Measurements from ENCODE around the gene WDR62.

WDR62 gene

DNA sequence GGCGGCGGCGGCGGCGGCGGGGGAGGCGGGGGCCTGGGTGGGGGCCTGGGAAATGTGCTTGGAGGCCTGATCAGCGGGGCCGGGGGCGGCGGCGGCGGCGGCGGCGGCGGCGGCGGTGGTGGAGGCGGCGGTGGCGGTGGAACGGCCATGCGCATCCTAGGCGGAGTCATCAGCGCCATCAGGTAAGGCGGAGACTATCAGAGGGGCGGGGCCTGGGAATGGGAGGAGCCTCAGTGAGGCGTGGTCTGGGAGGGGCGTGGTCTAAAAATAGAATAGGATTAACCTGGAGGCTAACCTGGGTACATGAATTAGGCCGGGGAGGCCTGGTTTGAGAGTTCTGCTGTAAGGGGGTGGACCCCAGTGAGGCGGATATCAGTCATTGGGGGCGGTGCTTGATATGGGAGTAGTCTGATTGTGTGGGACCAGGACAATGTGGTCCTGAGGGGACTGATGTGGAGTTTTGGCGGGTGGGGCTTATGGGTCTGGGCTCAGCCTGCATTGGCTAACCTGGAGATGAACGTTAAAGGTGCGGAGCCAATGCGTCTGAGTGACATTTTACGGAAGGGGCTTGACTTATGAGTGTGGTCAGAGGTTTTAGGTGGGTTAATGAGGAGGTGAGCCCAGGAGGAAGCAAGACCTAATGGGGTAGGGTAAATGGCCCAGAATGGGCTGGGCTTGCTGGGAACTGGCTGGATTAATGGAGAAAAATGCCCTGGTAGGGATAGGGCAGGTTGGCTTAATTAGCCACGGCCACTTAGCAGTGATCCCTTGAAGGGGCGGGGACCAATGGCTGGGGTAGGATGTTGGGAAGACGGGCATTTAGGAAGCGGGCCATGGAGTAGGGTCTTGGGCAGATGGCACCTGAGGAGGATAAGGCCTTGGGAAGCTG lies 86.6 kb downstream of the WDR62 start:
- TF ChIP-seq, protein P1, sequence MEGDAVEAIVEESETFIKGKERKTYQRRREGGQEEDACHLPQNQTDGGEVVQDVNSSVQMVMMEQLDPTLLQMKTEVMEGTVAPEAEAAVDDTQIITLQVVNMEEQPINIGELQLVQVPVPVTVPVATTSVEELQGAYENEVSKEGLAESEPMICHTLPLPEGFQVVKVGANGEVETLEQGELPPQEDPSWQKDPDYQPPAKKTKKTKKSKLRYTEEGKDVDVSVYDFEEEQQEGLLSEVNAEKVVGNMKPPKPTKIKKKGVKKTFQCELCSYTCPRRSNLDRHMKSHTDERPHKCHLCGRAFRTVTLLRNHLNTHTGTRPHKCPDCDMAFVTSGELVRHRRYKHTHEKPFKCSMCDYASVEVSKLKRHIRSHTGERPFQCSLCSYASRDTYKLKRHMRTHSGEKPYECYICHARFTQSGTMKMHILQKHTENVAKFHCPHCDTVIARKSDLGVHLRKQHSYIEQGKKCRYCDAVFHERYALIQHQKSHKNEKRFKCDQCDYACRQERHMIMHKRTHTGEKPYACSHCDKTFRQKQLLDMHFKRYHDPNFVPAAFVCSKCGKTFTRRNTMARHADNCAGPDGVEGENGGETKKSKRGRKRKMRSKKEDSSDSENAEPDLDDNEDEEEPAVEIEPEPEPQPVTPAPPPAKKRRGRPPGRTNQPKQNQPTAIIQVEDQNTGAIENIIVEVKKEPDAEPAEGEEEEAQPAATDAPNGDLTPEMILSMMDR (IDR thresholded peaks at IDR 0.05; ENCODE audit: extremely low read depth, missing control alignments) = no peak
- DNase-seq (ENCODE audit: low spot score) = peak; percentile 96

DNA sequence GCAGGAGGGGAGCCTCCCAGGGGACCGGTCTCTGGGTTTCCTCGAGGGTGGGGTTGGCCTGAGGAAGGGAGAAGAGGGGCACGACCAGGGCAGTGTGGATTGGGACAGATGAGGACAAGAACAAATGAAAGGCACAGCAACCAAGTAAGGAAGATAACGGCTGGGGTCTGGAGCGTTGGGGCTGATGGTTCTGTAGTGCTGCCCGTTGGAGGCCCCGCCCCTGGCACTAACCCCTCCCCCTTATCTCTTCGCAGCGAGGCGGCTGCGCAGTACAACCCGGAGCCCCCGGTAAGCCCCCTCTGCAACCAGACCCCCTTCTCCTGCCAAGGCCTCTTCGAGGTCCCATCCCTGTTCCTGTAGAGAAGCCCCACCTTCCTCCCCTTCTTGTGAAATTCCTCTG lies 87.3 kb downstream of the WDR62 start:
- TF ChIP-seq, protein P1 (IDR thresholded peaks at IDR 0.05; ENCODE audit: extremely low read depth, missing control alignments) = no peak
- DNase-seq (ENCODE audit: low spot score) = no peak

DNA sequence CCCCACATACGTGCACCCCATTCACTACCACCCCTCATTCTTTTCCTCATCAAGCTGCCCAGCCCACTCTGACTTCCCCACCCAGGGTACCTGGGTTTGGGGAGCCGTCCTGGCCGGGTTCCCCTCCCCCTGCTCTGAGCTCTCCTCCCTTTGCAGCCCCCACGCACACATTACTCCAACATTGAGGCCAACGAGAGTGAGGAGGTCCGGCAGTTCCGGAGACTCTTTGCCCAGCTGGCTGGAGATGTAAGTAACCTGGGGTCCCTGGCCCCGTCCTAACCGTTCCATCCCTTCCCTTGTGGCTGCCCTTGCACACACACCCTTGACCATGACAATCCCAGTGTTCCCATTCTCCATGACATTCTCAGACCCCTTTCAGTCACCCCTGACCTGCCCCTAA lies 87.8 kb downstream of the WDR62 start:
- TF ChIP-seq, protein P1 (IDR thresholded peaks at IDR 0.05; ENCODE audit: extremely low read depth, missing control alignments) = no peak
- DNase-seq (ENCODE audit: low spot score) = no peak

DNA sequence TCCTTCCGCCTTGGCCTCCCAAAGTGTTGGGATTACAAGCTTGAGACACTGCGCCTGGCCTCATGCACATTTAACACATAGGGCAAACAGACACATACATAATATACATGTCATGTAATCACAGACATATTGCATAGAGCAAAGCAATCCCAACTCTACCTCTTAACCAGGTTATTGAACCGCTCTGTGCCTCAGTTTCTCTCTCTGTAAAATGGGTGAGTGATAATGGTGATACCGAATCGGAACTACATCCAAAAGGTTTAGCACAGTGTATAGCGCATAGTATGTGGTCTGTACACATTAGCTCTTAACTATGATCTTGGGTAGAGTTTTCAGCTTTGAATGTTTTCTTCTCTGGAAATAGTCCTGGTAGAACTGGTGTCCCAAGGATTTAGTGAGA lies 89.9 kb downstream of the WDR62 start:
- TF ChIP-seq, protein P1 (IDR thresholded peaks at IDR 0.05; ENCODE audit: extremely low read depth, missing control alignments) = no peak
- DNase-seq (ENCODE audit: low spot score) = no peak

DNA sequence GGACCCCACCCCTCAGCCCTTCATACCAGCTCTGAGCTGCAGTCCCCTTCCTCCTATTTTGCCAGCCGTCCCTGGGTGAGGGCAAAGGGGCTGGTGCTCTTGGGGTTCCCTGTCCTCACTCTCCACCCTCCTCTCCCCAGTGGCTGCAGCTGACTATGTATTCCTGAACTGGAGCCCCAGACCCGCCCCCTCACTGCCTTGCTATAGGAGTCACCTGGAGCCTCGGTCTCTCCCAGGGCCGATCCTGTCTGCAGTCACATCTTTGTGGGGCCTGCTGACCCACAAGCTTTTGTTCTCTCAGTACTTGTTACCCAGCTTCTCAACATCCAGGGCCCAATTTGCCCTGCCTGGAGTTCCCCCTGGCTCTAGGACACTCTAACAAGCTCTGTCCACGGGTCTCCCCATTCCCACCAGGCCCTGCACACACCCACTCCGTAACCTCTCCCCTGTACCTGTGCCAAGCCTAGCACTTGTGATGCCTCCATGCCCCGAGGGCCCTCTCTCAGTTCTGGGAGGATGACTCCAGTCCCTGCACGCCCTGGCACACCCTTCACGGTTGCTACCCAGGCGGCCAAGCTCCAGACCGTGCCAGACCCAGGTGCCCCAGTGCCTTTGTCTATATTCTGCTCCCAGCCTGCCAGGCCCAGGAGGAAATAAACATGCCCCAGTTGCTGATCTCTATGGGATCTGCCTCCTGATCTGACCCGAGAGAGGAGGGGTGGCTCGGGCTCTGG lies 95.1 kb downstream of the WDR62 start:
- no peak for DNase-seq (ENCODE audit: low spot score)
- TF ChIP-seq, protein P1 (IDR thresholded peaks at IDR 0.05; ENCODE audit: extremely low read depth, missing control alignments) = no peak

DNA sequence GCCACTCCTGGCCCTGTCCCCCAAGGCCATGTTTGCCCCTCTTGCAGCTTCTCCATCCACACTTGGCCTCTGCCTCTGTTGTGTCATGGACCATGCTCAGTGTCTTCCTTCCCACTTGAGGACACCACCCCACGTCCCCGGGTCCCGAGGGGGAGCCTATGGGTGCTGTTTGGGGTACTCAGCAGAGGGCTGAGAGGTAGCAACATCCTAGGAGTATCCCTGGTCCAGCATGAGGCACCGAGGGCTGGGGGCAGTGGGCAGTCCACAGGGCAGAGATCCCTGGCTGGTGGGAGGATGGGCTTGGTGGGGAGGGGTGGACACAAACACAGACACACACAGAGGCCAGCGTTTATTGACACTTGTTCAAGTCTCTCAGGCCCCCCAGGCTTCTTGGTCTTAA lies 95.9 kb downstream of the WDR62 start:
- no peak for DNase-seq (ENCODE audit: low spot score)
- TF ChIP-seq, protein P1 (IDR thresholded peaks at IDR 0.05; ENCODE audit: extremely low read depth, missing control alignments) = no peak

Data from GM20000 (cell line).